Islet of Langerhans (tissue), 1 donor: ENCODE measurements around the gene GRID1.
"Not testable (repeated sequence)": the region's sequence is repeated elsewhere in the genome, so short reads cannot be mapped to it uniquely, and the experiment has no call there.

Source experiments
- FAIRE-seq: peaks from one replicate; lab custom pipeline; 2011; peaks lifted over from hg19 to GRCh38; lab: Jason Lieb, UNC

Gene GRID1

DNA sequence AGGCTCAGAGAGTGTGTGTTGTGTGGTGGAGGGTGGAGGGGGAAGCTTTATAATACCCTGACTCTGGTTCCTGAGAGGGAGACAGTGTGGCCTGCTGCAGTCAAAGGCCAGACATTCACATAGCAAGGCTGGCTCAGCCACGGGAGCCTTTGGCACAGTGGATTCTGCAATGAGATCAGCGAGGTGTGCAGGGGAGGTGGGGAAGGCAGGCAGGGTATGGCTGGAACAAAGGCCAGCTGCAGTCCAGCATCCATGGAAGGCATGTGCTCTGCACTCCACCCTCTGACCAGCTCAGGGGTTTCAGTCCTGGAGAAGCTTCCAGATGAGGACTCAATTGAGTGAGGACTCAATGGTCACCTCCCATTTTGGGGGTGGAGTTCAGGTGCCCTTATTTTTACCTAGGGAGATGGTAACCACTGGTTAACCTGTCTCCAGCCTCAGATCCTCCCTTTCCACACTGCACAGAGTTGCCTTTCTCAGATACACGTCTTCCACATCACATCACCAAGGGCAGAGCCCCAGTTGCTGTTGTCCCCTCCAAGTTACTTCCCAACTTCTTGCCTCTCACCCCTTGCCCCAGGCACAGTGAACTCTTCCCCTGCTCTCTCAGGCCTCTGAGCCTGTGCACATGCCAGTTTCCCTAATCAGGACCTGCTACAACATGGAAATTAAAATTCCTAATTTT, 504.9 kb downstream of the GRID1 start:
- FAIRE-seq, result no peak

DNA sequence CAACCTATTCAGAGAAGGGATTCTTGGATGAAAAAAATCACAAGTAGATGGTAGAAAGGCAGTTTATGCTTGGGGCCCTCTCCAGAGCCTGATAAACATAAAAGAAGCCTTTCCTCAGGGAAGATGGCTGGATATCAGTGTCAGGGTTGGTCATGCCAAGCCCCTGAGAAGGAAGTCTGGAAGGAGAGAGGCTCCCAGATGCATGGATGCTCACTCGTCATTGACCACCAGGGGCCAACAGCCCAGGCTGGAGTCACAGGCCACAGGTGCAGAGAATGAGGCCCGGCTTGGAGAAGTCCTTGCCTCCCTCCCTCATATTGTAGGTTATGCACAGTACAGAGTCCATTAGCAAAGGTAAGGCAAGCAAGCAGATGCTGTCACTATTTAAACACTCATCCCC, 506.7 kb downstream of the GRID1 start:
- FAIRE-seq, result no peak

DNA sequence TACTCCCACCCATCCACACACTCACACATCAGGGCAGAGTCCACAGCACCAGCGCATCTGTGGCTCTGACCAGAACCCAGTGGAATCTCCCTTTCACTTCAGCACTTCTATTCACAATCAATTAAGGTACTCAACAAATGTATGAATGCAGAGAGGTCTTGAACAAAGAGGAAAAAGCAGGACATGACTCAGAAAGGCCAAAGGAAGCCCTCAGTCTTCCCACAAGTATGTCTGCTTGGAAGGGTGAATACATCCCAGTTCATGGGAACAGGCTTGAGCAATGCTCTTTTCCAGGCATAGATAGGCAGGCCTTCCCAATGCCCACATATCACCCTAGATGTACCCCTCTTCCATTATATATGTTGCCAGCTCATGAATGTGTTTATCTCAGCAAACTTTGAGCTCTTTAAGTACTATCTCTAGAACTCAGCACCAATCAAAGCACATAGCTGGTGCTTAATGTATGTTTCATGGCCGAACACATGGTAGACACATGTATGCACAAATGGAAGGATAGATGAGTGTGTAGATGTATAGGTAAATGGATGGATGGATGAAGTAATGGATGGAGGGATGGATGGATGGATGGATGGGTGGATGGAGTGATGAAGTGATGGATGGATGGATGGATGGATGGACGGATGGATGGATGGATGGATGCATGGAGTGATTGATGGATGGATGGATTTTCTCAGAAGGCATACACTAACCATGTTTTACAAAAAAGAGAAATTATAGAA, 507.6 kb downstream of the GRID1 start:
- no peak for FAIRE-seq

DNA sequence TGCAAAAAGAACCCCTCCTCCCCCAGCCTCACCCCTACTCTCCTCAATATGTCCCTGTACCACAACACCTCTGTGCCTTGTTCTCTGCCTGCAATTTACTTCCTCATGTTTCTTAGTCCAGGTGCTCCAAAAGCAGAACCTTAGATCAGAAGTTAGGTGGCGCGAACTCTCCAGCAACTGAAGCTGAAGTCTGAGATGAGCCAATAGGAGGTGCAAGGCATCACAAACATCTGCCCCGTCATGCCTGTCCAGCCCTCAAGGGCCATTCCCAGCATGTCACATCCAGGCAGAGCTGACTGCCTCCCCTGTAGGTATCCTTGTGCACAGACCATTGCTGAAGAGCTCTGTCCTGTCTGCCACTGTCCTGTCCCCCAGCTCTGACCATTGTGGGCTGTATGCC, 508.8 kb downstream of the GRID1 start:
- FAIRE-seq, result no peak

DNA sequence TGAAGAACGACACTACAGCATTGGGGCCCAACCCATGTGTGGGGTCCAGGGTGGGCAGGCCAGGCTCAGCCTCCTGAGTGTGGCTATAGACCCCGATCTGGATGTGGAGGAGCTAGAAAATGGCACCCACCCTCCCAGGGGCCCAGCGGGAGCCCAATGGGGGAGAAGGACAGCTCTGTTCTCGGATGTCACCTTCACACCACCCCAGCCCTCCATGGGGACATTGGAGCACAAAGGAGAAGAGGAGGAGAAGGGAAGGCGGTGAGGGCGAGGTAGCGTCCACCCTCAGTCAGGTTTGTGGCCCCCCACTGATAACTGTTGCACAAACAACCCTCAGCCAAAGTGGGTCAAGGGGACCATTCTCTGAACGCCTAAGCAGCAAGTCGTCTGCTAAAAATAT, 509.3 kb downstream of the GRID1 start:
- no peak for FAIRE-seq

DNA sequence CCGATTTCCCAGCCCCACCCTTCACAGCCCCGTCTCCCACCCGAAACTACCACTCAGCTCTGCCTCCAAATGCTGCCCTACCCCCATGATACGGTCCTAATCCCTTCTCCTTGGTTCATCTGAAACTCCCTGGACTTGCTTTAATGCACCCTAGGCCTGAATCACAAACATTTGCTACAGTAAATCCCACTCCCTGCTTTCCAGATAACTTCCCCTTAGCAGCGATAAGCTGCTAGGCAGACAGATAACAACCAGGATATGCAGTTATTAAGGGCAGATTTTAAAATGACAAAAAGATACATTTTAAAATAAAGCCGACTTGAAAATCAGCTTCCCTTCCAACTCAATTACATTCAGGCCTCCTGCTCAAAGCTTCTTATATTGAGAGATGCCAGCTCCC, 514.7 kb downstream of the GRID1 start:
- FAIRE-seq, result no peak

DNA sequence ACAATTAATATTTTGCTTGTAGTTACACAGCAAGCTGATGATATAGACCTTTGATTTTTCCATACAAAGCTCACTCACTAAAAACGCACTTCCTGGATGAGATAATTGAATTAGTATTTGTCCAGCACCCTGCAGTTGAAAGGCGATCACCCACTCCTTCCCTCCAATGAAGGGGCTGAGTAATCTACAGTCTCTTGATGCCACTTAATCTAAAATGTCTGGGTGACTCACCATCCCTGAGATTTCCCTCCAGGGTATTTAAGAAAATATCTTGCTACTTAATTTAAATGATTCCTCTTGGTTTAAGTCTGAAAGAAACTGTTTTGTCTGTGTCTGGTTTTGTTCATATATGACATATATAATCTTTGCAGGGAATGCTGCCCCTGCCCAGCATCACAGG, 515.3 kb downstream of the GRID1 start:
- FAIRE-seq, result no peak

DNA sequence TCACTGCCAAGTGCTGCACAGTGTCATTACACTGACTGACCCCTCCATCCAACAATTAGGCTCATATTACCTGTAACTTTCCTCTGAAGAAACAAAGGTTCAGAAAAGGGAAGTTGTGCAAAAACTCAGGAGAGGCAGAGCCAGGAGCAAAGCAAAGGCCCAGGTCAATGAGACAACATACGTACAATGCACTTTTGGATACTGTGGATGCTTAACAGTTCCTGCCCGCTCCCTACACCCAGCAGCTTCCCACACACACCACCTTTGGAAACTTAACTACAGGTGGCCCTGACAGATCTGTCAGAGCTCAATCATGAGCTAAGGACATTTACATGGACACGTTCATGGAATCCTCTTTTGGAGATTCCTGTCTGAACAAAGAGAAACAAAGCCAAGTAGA, 515.9 kb downstream of the GRID1 start:
- FAIRE-seq, result no peak

DNA sequence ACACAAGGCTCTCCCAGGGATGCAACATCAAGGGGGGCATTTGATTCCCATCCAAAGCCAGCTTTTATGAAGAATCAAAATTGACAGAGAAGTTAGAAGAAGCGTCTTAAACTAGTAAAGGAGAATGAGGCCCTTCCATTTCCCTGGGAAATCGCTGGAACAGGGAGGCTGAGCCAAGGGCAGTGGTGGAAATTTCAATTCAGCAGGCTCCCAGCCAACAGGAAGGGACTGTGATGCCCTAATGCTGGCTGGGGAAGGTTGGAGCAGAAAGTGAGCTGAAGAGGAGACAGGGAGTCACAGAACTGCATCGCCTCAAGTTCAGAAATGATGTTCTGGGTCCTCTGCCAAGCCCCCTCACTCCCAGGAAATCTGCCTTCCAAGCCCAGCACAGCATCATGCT, 517.3 kb downstream of the GRID1 start:
- FAIRE-seq, result no peak

DNA sequence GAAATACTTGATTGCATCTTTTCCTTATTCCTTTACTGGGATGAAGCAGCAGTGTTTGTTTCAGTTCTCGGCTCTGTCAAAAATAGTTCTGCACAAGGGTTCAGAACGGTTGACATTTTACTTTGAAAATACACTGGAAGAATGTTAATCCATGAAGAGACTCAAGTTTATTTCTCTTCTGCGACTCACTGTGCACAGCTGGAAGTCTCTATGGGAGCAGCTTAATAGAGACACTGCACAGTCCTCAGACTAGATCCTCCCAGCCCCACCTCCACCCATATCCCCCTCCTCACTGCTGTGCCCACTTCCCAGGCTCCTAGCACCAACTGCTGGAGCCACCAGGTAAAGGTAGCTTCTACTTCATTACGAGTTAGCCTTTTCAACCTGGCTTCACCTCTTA, 517.8 kb downstream of the GRID1 start:
- FAIRE-seq, result no peak

DNA sequence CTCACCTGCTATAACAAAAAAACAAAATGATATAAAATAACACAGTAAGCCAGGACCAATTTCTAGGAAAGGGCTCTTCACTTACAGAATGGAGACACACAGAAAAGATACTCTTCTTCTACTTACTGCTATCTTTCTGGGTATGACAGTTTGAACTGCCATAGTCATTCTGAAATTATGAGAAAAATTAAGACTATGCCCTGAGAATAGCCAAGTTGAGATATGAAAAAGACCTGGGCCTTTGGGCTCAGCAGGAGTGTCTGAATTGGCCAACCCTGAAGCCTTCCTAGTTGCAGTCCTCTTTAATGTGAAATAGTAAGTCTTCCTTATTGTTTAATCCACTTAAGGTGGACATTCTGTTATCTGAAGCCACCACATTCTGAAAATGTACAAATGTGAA, 519.5 kb downstream of the GRID1 start:
- FAIRE-seq, result no peak

DNA sequence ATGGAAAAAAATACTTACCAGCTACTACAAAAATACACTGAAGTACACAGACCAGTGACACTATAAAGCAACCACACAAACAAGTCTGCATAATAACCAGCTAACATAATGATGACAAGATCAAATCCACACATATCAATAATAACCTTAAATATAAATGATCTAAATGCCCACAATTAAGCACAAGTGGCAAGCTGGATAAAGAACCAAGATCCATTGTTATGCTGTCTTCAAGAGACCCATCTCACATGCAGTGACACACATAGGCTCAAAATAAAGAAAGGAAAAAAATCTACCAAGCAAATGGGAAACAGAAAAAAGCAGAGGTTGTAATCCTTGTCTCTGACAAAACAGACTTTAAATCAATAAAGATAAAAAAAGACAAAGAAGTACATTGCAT, 527.9 kb downstream of the GRID1 start:
- FAIRE-seq, result not testable (repeated sequence)

DNA sequence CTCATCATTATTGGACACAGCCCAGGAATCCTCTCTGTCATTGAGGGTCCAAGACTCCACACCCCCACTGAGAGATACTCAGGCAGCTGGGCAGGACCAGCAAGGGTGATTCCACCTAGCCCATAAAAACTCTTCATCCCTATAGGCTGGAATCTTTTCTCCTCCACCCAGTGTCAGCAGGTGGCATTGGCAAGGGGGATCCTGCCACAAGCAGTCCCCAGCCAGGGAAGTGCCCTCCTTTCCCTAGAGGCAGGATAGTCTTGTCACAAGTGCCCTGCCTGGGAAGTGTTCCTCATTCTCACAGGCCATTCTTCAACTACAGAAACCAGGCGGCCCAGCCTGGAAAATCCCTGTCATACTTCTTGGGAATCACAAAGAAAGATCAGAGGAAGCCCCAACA, 533.6 kb downstream of the GRID1 start:
- no peak for FAIRE-seq

DNA sequence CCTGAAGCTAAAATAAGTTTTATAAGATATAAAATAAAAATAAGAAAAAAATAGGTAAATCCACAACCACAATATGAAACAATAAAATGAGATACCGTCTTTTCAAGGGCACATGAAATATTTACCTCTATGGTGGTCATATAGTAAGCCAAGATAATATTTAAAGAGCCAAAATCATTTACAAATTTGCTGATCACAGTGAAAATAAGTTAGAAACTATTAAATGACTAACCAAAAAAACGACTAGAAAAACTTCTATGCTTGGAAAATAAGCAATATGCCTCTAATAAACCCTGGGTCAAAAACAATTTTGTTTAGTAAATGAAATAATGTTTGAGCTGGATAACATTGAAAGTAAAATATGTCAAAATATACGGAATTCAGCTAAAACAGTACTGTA, 535.2 kb downstream of the GRID1 start:
- no peak for FAIRE-seq

DNA sequence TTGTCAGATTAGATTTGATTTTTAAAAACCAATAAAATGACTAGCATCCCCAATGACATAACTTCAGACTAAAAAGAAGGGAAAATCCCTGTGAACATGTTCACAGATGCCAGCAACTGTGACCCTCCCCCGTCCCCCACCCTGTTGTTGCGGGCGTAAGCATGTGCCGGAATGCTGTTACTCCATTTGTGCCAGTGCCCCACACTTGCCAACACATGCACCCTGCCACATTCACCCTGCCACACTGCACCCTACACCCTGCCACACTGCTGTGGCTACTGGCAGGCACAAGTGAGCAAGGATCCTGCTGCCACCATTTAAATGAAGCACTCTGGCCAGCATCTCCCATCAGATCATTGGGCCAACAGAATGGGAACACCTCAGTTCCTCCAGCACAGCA, 540.2 kb downstream of the GRID1 start:
- no peak for FAIRE-seq

DNA sequence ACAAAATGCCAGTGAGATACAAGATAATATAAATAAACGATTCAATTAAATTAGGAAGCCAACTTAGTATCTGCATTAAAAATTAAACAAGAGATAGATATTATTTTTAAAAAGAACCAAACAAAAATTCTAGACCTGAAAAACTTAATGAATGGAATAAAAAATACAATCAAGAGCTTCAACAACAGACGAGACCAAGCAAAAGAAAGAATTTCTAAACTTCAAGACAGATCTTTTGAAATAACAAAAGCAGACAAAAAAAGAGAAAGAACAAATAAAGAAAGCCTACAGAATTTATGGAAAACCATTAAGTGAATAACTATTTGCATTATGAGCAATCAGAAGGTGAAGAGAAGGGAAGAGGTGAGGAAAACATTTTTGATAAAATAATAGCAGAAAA, 555.2 kb downstream of the GRID1 start:
- FAIRE-seq, result no peak

DNA sequence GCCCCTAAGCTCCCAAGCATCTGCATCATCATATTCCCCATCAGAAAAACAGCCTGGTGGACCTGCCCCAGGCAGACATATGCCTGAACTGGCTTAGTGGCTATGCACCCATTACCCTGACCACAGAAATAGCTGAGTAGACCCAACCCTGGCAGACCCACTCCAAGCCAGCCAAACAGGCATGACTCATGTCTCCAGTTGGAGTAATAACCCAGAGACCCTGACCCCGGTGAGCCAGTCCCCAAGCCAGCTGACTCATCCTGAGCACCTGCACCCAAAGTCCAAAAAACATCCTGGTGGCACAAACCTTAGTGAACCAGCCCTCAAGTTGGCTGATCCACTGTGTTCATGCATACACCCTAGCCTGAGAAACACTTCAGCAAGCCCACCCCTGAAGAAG, 555.9 kb downstream of the GRID1 start:
- FAIRE-seq, result no peak

DNA sequence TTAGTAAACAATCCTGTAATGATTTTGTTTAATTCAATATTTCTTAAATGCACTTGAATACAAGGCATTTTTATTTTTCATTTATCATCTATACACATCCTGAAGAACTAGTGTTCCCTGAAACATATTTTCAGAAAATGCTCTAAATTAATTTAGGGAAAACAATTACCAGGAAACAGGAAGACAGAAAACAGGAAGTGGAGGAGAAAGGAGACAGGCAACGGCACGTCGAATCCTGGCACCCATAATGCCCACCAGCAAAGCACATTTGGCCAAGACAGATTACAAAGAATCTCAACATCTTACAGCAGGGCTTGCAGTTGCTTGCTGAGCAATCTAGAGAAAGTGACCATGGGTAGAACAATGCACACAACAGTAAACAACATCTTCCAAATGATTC, 571.1 kb downstream of the GRID1 start:
- no peak for FAIRE-seq

DNA sequence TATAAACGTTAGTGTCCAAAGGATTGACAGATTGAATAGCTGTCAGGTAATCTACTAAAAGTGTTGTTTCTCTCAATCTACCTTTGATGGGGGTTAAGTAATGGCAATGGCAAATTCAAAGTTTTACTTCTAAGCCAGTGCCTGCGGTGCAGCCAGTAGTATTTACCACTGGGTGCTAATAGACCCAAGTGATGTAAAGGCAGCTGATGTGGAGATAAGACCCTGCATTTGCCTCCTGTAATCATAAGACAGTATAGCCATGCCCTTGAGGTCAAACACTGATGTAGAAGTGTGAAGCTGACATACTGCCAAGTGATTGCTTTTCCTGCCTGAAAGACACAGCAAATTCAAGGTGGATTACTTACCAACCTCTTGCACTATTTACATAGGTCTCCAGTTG, 572.0 kb downstream of the GRID1 start:
- no peak for FAIRE-seq

DNA sequence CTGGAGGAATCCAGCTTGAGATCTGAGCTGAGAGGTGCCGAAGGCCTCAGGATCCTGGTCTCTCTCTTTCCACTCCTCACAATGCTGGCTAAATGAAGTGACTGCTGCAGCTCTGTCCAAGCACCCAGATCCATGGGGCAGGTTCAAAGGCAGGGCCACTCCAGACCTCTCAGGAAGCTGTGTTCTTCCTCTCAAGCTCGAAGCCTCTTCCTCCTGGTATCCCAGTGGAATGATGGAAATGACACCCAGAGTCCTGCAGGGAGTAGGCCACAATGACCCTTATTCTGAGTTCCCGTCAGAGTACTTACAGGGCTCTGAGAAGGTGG, 574.1 kb downstream of the GRID1 start:
- no peak for FAIRE-seq

DNA sequence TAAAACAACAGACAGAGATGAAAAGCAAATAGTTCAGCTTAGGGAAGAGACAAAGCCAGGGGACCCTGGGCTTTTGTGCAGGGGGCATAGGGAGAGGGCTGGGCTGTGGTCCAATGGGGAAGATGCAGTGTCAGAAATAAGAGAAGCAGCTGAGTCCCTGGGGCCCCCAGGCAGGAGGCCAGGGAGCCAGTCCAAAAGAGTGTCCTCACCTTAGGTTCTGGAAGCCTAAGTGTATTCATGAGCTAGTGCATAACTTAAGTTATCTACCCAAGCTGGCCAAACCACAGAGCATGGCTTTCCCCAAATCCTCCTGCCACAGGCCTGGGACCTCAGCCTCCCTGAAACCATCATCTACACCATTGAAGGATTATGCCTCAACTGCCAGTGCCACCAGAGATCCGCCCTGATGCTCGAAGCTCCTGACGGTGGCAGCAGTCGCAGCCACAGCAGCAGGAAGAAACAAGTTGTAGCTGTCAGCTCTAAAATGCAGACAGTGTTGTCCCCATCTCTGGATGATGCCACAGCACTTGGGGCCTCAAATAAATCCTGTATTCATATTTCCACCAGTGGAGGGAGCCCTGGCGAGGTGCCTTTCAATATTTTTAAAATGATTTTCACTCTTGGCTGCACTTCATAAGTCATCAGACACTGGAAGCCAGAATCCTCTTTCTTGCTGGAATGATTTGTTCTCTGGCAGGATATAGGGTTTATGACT, 574.6 kb downstream of the GRID1 start:
- FAIRE-seq, result no peak

DNA sequence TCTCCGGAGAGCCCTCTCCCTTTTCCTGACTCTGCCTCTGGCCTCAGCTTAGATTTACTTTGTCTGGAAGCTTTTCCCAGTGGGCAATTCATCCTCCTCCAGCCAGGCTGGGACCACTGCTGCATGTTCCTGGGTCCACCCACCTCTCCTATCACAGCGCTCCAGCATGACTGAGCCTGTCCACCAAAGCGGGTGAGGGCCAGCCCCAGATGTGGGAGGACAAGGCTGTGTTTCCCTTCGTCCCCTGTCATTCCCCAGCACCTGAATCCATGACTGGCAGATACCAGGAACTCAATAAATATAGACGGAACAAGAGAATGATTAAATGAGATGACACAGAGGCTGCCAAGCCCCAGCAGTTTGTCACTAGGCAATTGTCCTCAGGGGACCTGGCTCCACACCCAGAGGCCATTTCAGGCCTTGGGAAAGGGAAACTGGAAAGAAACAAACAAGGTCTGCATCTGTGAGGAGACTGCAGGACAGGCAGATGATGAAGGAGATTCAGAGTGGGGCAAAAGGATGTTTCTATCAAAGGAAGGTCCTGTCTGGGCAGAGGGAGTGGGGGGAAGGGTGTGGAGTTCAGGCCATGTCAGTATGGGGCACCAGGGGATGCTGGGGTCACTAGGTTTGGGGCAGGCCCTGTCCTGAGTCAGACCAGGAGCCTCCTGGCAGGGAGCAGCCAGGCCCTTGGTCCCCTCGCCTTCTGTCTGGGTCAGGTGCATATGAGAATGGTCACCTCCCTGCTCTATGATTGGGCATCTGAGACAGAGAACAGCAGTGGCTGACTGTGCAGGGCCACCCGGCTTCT, 576.4 kb downstream of the GRID1 start:
- FAIRE-seq, result no peak

DNA sequence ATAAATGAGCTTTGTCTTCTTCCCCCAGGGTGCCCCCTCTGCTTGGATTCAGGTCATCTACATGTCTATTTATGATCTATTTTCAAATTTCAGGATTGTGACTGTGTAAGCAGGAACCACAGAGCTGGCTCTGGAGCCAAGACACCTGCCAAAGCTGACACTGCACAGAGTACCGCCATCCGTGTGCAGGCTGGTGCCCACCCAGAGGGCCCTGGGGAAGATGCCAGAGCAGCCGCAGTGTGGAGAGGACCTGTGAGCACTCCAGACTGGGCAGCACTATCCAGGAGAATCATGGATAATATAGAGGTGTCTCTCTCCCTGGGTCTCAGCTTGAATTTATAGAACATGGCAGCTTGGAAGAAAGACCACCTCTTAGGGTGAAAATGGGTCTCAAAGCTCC, 577.5 kb downstream of the GRID1 start:
- no peak for FAIRE-seq
